IPS-18a (cell line): Measurements from ENCODE around the gene NABP2.

Experiments
- H3K27ac ChIP-seq: one replicate; pipeline ENCODE4 v1.5.1; 2013; ENCODE audit warnings: low read length
- H3K27me3 ChIP-seq: one replicate; pipeline ENCODE4 v1.6.1; 2013; ENCODE audit warnings: mild to moderate bottlenecking, low read length; ENCODE audit not compliant: control insufficient read depth, insufficient read depth
- H3K36me3 ChIP-seq: one replicate; pipeline ENCODE4 v1.6.1; 2013; ENCODE audit warnings: low read depth, low read length; ENCODE audit not compliant: control insufficient read depth
- H3K4me1 ChIP-seq: one replicate; pipeline ENCODE4 v1.6.1; 2013; ENCODE audit warnings: low read depth, low read length; ENCODE audit not compliant: control insufficient read depth
- H3K4me3 ChIP-seq: one replicate; pipeline ENCODE4 v1.5.1; 2013; ENCODE audit warnings: low read length
- H3K9ac ChIP-seq: one replicate; pipeline ENCODE4 v1.6.1; 2013; ENCODE audit warnings: mild to moderate bottlenecking, low read length, moderate library complexity
- H3K9me3 ChIP-seq: one replicate; pipeline ENCODE4 v1.6.1; 2013; ENCODE audit warnings: low read depth, low read length; ENCODE audit not compliant: control insufficient read depth

Gene NABP2

DNA sequence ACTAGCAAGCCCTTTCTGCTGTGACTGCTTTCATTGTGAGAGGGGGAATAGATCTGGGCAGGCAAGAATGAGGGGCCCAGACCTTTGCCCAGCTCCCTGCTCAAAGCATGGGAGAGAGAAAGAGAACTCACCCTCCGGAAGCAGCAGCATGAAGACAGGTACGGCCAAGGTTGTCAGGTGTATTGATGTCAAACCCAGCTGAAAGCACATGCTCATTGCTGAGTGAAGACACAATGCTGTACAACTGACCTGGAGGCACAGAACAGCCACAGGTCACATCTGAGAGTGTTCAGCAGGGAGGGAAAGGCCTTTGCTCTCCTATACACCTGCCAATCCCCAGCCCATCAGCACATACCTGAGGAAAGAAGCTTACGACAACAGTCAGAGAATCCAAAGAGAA, 28.5 kb downstream of the NABP2 start:
- H3K9me3 ChIP-seq: no peaks in the 10 kb centered on the region
- no peak overlapping the region for H3K9ac ChIP-seq
- no peak overlapping the region for H3K27ac ChIP-seq
- H3K4me3 ChIP-seq: no peak overlapping the region
- H3K27me3 ChIP-seq: no peaks in the 10 kb centered on the region
- H3K4me1 ChIP-seq: peaks cover 13% of the 10 kb centered on the region
- peaks cover 65% of the 10 kb centered on the region for H3K36me3 ChIP-seq

- Histone ChIP-seq H3K4me3 (no peak overlapping the region), H3K36me3 (peaks cover 61% of the 10 kb centered on the region), H3K9ac (no peak overlapping the region), H3K4me1 (peaks cover 13% of the 10 kb centered on the region), H3K27me3 (no peaks in the 10 kb centered on the region), H3K27ac (no peak overlapping the region), H3K9me3 (no peaks in the 10 kb centered on the region)
These were observed 28.9 kb downstream of the NABP2 start for GRCh38 chr12:56253091-56253490.

GRCh38 chr12:56255671-56256070, 31.5 kb downstream of the NABP2 start:
- Histone ChIP-seq H3K27me3 (no peaks in the 10 kb centered on the region), H3K4me1 (peaks cover 17% of the 10 kb centered on the region), H3K9ac (no peak overlapping the region), H3K9me3 (no peaks in the 10 kb centered on the region), H3K27ac (no peak overlapping the region), H3K36me3 (peaks cover 46% of the 10 kb centered on the region), H3K4me3 (no peak overlapping the region)

DNA sequence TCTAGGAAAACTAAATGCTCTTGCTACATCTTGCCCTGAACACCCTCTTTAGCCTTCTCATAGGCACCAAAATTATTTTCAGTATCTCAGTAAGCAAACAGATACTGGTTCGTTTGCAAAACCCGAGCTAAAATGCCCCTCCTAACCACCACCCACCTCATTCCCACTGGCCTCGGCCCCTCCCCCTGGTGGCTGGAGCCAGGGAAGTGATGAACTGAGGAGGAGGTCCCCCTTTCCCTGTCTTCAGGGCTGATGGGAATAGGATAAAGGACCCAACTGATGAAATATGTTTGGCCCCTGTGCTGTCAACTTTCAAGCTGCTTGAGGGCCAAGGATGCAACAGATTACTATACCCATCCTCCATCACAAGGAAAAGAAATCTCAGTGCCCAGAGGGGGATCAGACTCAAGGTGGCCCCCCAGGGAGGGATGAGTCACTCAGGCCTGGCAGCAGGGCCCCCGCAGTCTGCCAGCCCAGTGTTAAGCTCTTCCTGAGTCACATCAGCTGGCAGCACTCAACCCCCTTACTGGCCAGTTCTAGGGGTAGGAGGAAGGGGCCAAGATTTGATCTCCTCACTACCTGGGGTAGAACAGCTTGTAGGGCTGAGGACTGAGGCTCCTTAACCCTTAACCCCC, 32.3 kb downstream of the NABP2 start:
- Histone ChIP-seq H3K36me3 (peaks cover 43% of the 10 kb centered on the region), H3K9me3 (no peaks in the 10 kb centered on the region), H3K4me1 (peaks cover 17% of the 10 kb centered on the region), H3K9ac (no peak overlapping the region), H3K4me3 (peak overlapping the region; percentile 95), H3K27ac (no peak overlapping the region), H3K27me3 (no peaks in the 10 kb centered on the region)

DNA sequence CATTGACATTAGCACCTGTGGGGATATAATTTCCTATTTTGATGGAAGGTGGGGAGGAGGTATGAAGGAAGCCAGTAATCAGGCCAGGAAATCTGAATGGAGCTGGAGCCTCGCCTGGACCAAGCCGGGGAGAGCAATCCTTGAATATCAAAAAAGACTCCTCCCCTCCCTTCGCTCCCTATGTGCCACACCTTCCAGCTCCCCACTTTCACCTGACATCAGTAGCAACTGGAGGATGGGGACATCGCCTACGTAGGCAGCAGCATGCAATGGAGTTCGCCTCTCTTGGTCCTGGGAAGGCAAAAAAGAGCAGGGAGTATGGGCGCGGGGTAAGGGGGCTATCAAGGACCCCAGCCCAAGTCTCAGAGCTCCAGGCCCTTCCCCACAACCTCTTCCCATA, 32.9 kb downstream of the NABP2 start:
- H3K9ac ChIP-seq: peak overlapping the region; percentile 62
- no peaks in the 10 kb centered on the region for H3K9me3 ChIP-seq
- H3K27me3 ChIP-seq: no peaks in the 10 kb centered on the region
- H3K4me1 ChIP-seq: peaks cover 17% of the 10 kb centered on the region
- H3K4me3 ChIP-seq: peak overlapping the region; percentile 95
- peaks cover 37% of the 10 kb centered on the region for H3K36me3 ChIP-seq
- no peak overlapping the region for H3K27ac ChIP-seq

DNA sequence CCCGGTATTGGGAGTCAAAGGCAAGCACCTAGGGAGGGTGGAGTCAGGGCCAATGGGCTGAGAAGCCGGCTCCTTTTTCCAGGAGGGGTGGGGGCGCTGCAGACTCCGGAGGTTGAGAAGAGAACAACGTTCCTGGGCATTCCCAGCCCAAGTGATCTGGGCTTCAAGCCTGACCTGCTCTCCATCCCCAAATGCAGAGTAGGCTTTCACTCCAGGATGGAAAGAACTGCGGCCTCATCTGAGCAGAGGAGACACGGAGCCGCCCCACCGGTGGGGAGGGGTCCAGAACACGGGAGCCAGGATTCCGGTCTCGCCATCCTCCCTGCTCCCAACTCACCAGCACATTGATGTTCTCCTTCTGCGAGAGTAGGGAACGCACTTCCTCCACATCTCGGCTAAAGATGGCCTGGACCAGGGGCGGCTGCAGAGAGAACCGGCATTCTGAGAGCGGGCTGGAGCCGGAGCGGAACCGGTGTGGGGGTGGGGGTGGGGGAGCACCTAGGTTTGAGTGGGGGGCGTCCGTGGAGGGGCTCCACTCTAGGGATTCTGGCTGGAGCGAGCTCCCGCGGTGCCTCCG, 33.4 kb downstream of the NABP2 start:
- Histone ChIP-seq H3K9me3 (no peaks in the 10 kb centered on the region), H3K4me3 (peak overlapping the region; percentile 95), H3K27me3 (no peaks in the 10 kb centered on the region), H3K4me1 (peaks cover 17% of the 10 kb centered on the region), H3K9ac (peak overlapping the region; percentile 62), H3K27ac (no peak overlapping the region), H3K36me3 (peaks cover 32% of the 10 kb centered on the region)

GRCh38 chr12:56258068-56258819, 34.1 kb downstream of the NABP2 start, which contains the start of gene ANKRD52:
Gene ANKRD52 (minus strand): TSS chr12:56258384. CDS start chr12:56258269, 115 bp downstream.
- Histone ChIP-seq H3K9ac (peak within 1 kb of the TSS; percentile 75), H3K4me1 (peaks cover 17% of the 10 kb centered on the region), H3K36me3 (peaks cover 25% of the 10 kb centered on the region), H3K9me3 (no peaks in the 10 kb centered on the region), H3K27me3 (no peaks in the 10 kb centered on the region), H3K27ac (peak within 1 kb of the TSS; percentile 74), H3K4me3 (peak within 1 kb of the TSS; percentile 95)

- Histone ChIP-seq H3K36me3 (peaks cover 19% of the 10 kb centered on the region), H3K27ac (peak overlapping the region; percentile 74), H3K4me3 (peak overlapping the region; percentile 95), H3K9ac (peak overlapping the region; percentile 75), H3K4me1 (peaks cover 17% of the 10 kb centered on the region), H3K27me3 (no peaks in the 10 kb centered on the region), H3K9me3 (no peaks in the 10 kb centered on the region)
These were observed 34.7 kb downstream of the NABP2 start for GRCh38 chr12:56258820-56259183.

DNA sequence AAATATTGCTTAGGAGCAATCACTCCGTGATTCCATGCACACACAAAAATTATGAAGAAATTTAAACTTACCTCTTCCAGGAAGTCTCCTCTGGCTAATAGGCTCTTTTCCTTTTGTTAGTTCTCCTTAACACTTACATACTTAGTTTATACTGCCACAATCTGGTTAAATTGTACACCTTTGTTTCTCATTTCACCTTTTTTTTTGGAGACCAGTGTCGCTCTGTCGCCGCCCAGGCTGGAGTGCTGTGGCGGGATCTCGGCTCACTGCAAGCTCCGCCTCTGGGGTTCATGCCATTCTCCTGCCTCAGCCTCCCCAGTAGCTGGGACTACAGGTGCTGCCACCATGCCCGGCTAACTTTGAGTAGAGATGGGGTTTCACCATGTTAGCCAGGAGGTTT, 36.2 kb downstream of the NABP2 start:
- H3K4me1 ChIP-seq: peaks cover 17% of the 10 kb centered on the region
- H3K9ac ChIP-seq: no peak overlapping the region
- no peaks in the 10 kb centered on the region for H3K9me3 ChIP-seq
- no peak overlapping the region for H3K27ac ChIP-seq
- H3K4me3 ChIP-seq: no peak overlapping the region
- H3K36me3 ChIP-seq: peaks cover 6% of the 10 kb centered on the region
- H3K27me3 ChIP-seq: no peaks in the 10 kb centered on the region

DNA sequence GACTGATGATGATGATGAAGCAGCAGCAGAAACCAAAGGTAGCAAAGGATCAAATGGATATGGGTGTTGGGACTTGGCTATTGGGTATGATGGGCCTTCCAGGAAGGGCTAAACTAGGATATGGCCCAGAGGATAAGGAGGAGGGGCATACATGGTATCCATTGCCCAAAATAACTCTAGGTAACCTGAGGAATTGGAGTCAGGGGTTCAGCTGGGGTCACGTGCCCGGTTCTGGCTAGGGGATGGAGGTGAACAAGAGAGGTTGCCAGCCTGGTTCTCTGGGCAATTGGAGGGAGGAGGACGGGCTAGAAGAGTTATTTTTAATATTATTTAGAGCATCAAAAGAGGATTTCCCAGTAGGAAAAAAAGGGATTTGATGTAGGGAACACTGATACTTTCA, 36.8 kb downstream of the NABP2 start:
- no peaks in the 10 kb centered on the region for H3K9me3 ChIP-seq
- H3K4me1 ChIP-seq: peaks cover 17% of the 10 kb centered on the region
- no peaks in the 10 kb centered on the region for H3K27me3 ChIP-seq
- peaks cover under 1% of the 10 kb centered on the region for H3K36me3 ChIP-seq
- H3K4me3 ChIP-seq: no peak overlapping the region
- H3K27ac ChIP-seq: no peak overlapping the region
- H3K9ac ChIP-seq: no peak overlapping the region

- no peaks in the 10 kb centered on the region for H3K9me3 ChIP-seq
- no peak overlapping the region for H3K27ac ChIP-seq
- H3K9ac ChIP-seq: no peak overlapping the region
- no peaks in the 10 kb centered on the region for H3K27me3 ChIP-seq
- no peak overlapping the region for H3K4me3 ChIP-seq
- peaks cover 11% of the 10 kb centered on the region for H3K4me1 ChIP-seq
- no peaks in the 10 kb centered on the region for H3K36me3 ChIP-seq
These were observed 37.5 kb downstream of the NABP2 start for GRCh38 chr12:56261503-56262232.
